ENCODE measurements around the gene MATCAP1. TPM values are rescaled to one million over a fixed set of nuclear protein-coding genes. Genes with fewer than 3 reads are reported as not detected.

MATCAP1 gene
- total and polyA plus RNA-seq, 2 of the 8 experiments (the other 6 are each of a cell fraction or from before 2014, with no cell fraction given): 22.9 to 27.5 TPM

- H2BK20ac ChIP-seq (ENCODE audit: low read length): no peak overlapping the region
- no peak overlapping the region for H4K5ac ChIP-seq (ENCODE audit: insufficient read length, low read depth, low read length)
- peaks cover 85 to 98% (median 97%) of the 10 kb centered on the region in 4 experiments for H3K27me3 ChIP-seq (replicated peaks in 1 of 4; ENCODE audit: control insufficient read depth in 3 of 4, extremely low read depth in 1 of 4, insufficient read depth in 3 of 4, low read length in 3 of 4)
- FAIRE-seq (no peak), DNase-seq (ENCODE audit: low read depth in 1 of 2, low spot score in 2 of 2) (no peak)
- H3K4me1 ChIP-seq (replicated peaks in 1 of 4; ENCODE audit: control insufficient read depth in 3 of 4, insufficient read depth in 4 of 4, low read length in 3 of 4): peaks cover 0 to 46% (median 37%) of the 10 kb centered on the region in 4 experiments; a peak in 6 of 7 replicates
- no peak overlapping the region for H3K23ac ChIP-seq (ENCODE audit: insufficient read length)
- H3K4me2 ChIP-seq (ENCODE audit: insufficient read depth in 1 of 2, low read depth in 2 of 2, low read length in 2 of 2): peak overlapping the region; percentile 71 to 82
- H3K56ac ChIP-seq (replicated peaks; ENCODE audit: insufficient read length, low read depth, low read length): no peak overlapping the region
- H2BK15ac ChIP-seq (ENCODE audit: low read length): peak overlapping the region; percentile 72; the same call in 1 of the 2 replicates
- peak overlapping the region; percentile 83 for H4K8ac ChIP-seq (ENCODE audit: extremely low read depth, insufficient read depth, low read length)
- H3K27ac ChIP-seq (ENCODE audit: low read depth, low read length): no peak overlapping the region
- no peak overlapping the region for H2AK5ac ChIP-seq (ENCODE audit: low read depth, low read length)
- no peak overlapping the region for H3K18ac ChIP-seq (ENCODE audit: extremely low read depth, low read length)
- H3K79me2 ChIP-seq (ENCODE audit: control insufficient read depth in 1 of 2, insufficient read depth in 2 of 2, low read length in 2 of 2): no peaks in the 10 kb centered on the region
- H3K79me1 ChIP-seq (ENCODE audit: low read depth, low read length): peaks cover 2% of the 10 kb centered on the region; the same call in 1 of the 2 replicates
- no peak overlapping the region for H2AFZ ChIP-seq (ENCODE audit: low read length)
- H3K4me3 ChIP-seq (ENCODE audit: extremely low read depth in 1 of 4, insufficient read depth in 2 of 4, low read depth in 3 of 4, low read length in 4 of 4): peak overlapping the region in 1 of 4 experiments; percentile 55; a peak in 2 of 8 replicates
- H3K9ac ChIP-seq (replicated peaks in 1 of 4; ENCODE audit: extremely low read depth in 1 of 4, low read depth in 3 of 4, low read length in 3 of 4): no peak overlapping the region
- peaks cover 2 to 27% of the 10 kb centered on the region in 2 experiments for H4K20me1 ChIP-seq (replicated peaks in 1 of 2; ENCODE audit: control insufficient read depth in 1 of 2, insufficient read depth in 2 of 2, low read length in 2 of 2)
- no peak overlapping the region for H2BK120ac ChIP-seq (replicated peaks; ENCODE audit: low read depth, low read length)
- H4K91ac ChIP-seq (replicated peaks; ENCODE audit: insufficient read length, low read length): no peak overlapping the region
- no peak overlapping the region for H3K4ac ChIP-seq (replicated peaks; ENCODE audit: insufficient read length, low read depth, low read length)
- peaks cover 16% of the 10 kb centered on the region for H3K23me2 ChIP-seq (ENCODE audit: low read depth, low read length)
- no peak overlapping the region for H3K14ac ChIP-seq (ENCODE audit: insufficient read length)
- 8% methylated on average over 14 of the region's 18 CpGs; no CpG with 5 or more reads in 1 of the 2 experiments for WGBS, 2 experiments (ENCODE audit: extremely low coverage in 1 of 2, insufficient coverage in 1 of 2, insufficient read length in 1 of 2, insufficient replicate concordance in 2 of 2, low coverage in 1 of 2, low lambda C conversion rate in 2 of 2, missing lambda C conversion rate in 1 of 2)
- H2BK12ac ChIP-seq (ENCODE audit: low read depth, low read length): no peak overlapping the region
- ChIA-PET CTCF (ENCODE audit: partially characterized antibody) (interaction anchor here (0.5 to 19.3 kb wide), 5 partner anchors 9 to 1904 kb away, joined by 3 to 291 read pairs (median 3); partner anchors contain the start of genes B3GNT9, FBXL8 and TRADD), POLR2A (ENCODE audit: partially characterized antibody) (interaction anchor here (0.6 to 7.9 kb wide), 4 partner anchors 10 to 31 kb away, joined by 3 to 59 read pairs (median 4); no protein-coding TSS in a partner anchor)
- peaks cover 0 to 14% (median 0%) of the 10 kb centered on the region in 4 experiments; a peak in 1 of 8 replicates for H3K36me3 ChIP-seq (ENCODE audit: control insufficient read depth in 2 of 4, insufficient read depth in 4 of 4, low read length in 3 of 4)
- TF ChIP-seq SRF (IDR thresholded peaks at IDR 0.05; ENCODE audit: low read depth, low read length) (no peak), CHD2 (IDR thresholded peaks at IDR 0.05; ENCODE audit: low read length) (no peak), JUN (IDR thresholded peaks at IDR 0.05; ENCODE audit: low read depth, low read length) (no peak), EZH2 (IDR thresholded peaks at IDR 0.05; ENCODE audit: low read depth, low read length, severe bottlenecking) (peak; percentile 9)
- H2BK5ac ChIP-seq (ENCODE audit: low read depth, low read length): no peak overlapping the region
- H3K9me3 ChIP-seq (ENCODE audit: insufficient read depth in 2 of 2, low read depth in 1 of 2, low read length in 1 of 2): no peaks in the 10 kb centered on the region
These were observed 17.6 kb downstream of the MATCAP1 start for GRCh38 chr16:67166110-67166547.
